Esophagus squamous epithelium (tissue), 5 donors: ENCODE results near the gene CLIC4. TPM values are rescaled to one million over a fixed set of nuclear protein-coding genes. Genes with fewer than 3 reads are reported as not detected.

Source experiments
- DNase-seq: peaks from one replicate; lab custom pipeline; 2025; lab: John Stamatoyannopoulos, UW
- H3K27ac ChIP-seq, 4 donors: fragments of 200-600 bp; sonication (generic); one replicate each; pipeline ENCODE4 v1.5.1; 2016 to 2019; ENCODE audit warnings: mild to moderate bottlenecking in 1 of 4
- H3K27me3 ChIP-seq, 4 donors: fragments of 200-600 bp; sonication (generic); 1 replicate in 3 of 4; 2 replicates in 1 of 4; pipeline versions ENCODE4 v1.5.1 to v1.6.0; 2017 to 2021; ENCODE audit warnings: antibody characterized with exemption in 1 of 4
- H3K36me3 ChIP-seq, 3 donors: fragments of 200-600 bp; sonication (generic); one replicate each; pipeline ENCODE4 v1.5.1; 2016 to 2019
- H3K4me1 ChIP-seq, 3 donors: fragments of 200-600 bp; sonication (generic); one replicate each; pipeline ENCODE4 v1.5.1; 2017 to 2019
- H3K4me3 ChIP-seq, 4 donors: fragments of 200-600 bp; sonication (generic); 1 replicate in 3 of 4; 2 replicates in 1 of 4; pipeline ENCODE4 v1.5.1; 2016 to 2019; ENCODE audit warnings: mild to moderate bottlenecking in 2 of 4, moderate library complexity in 1 of 4
- H3K9me3 ChIP-seq, 3 donors: fragments of 200-600 bp; sonication (generic); one replicate each; pipeline ENCODE4 v1.5.1; 2016 to 2019
- POLR2A ChIP-seq, 4 donors: fragments of 450-650 bp; IDR thresholded peaks; one replicate each; pipeline ENCODE4 v1.6.1; 2017; ENCODE audit warnings: antibody characterized with exemption in 4 of 4, mild to moderate bottlenecking in 4 of 4, moderate library complexity in 3 of 4
- WGBS, 2 donors: methylation state at CpG; one replicate each; pipeline ENCODE4 v1.1.5; 2018; 5-methylcytosine and 5-hydroxymethylcytosine counted together
- intact Hi-C: fragments of 100-400 bp; cut with DNase I; formaldehyde crosslinking; loops from one replicate; pipeline ENCODE4 v1.15.0; 2022
- total RNA-seq, 4 donors: library from RNA; depleted of rRNA; stranded (reverse); fragments of >200 nt; gene quantifications; one replicate each; pipeline ENCODE4 v1.1.0, GENCODE V29; 2016
- TF ChIP-seq, protein P1 (sequence below), 6 experiments: fragments of 450-650 bp in 4 of 6; fragments of 200-600 bp in 2 of 6; sonication (generic) in 2 of 6; IDR thresholded peaks; one replicate each; pipeline ENCODE4 v1.5.1; 2016 to 2019; ENCODE audit warnings: antibody characterized with exemption in 6 of 6, mild to moderate bottlenecking in 4 of 6, moderate library complexity in 4 of 6
- donor health status: DM: yes; HTN: yes; CAD: no.

CLIC4 gene
- total RNA-seq, 4 donors from 2014 or later, result 22.3 to 204 (median 69.0) TPM

GRCh38 chr1:24713736-24714135, 31.5 kb upstream of the CLIC4 start:
- 61 to 68% methylated on average over 5 of the region's 5 CpGs for WGBS, 2 donors
- intact Hi-C loops, result no loop called here
- H3K9me3 ChIP-seq, result no peaks in the 10 kb centered on the region
- no peak overlapping the region for H3K27ac ChIP-seq
- H3K4me1 ChIP-seq, result peaks cover 3 to 8% (median 8%) of the 10 kb centered on the region in 3 donors
- no peaks in the 10 kb centered on the region for H3K27me3 ChIP-seq
- DNase-seq, result no peak
- H3K36me3 ChIP-seq, result no peaks in the 10 kb centered on the region
- no peak overlapping the region for H3K4me3 ChIP-seq
- TF ChIP-seq POLR2A (IDR thresholded peaks at IDR 0.05), result no peak
- TF ChIP-seq, protein P1, sequence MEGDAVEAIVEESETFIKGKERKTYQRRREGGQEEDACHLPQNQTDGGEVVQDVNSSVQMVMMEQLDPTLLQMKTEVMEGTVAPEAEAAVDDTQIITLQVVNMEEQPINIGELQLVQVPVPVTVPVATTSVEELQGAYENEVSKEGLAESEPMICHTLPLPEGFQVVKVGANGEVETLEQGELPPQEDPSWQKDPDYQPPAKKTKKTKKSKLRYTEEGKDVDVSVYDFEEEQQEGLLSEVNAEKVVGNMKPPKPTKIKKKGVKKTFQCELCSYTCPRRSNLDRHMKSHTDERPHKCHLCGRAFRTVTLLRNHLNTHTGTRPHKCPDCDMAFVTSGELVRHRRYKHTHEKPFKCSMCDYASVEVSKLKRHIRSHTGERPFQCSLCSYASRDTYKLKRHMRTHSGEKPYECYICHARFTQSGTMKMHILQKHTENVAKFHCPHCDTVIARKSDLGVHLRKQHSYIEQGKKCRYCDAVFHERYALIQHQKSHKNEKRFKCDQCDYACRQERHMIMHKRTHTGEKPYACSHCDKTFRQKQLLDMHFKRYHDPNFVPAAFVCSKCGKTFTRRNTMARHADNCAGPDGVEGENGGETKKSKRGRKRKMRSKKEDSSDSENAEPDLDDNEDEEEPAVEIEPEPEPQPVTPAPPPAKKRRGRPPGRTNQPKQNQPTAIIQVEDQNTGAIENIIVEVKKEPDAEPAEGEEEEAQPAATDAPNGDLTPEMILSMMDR (IDR thresholded peaks at IDR 0.05), result no peak

DNA sequence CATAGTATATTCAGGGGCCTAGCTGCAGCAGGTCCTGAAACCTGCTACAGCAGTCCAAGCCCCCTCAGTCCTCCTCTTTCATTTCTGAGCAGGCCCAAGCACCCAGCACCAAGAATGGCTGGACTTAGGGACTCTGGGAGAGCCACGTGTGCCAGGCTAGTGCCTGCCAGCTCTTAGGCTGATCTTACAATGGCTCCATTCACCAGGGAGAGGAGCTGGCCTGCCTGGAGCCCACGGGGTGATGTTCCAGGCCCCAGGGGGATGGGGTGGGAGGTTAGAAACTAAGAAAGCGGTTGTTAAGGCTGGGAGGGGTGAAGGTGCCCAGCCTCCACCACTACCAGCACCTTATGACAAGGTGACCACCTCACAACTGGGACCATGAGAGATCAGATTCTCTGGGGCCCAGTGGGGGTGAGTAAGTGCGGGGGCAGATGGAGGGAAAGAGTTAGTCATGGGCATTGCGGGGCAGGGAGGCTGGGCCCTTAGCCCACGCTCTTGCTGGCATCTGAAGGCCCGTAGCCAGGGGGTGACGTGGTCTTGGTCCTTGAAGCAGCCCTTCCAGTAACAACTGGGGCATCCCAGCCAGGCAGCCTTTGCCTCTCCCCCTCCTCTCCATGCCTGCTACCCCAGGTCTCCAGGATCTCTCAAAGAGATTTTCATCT, 30.3 kb upstream of the CLIC4 start:
- no peaks in the 10 kb centered on the region for H3K27me3 ChIP-seq
- WGBS, 2 donors, result 87 to 94% methylated on average over 2 to 4 of the region's 8 CpGs
- no peak for DNase-seq

GRCh38 chr1:24715658-24716057, 29.6 kb upstream of the CLIC4 start:
- no peaks in the 10 kb centered on the region for H3K36me3 ChIP-seq
- H3K9me3 ChIP-seq, result no peaks in the 10 kb centered on the region
- H3K4me1 ChIP-seq, result peaks cover 3 to 23% (median 12%) of the 10 kb centered on the region in 3 donors
- H3K4me3 ChIP-seq, result no peak overlapping the region
- 94 to 100% methylated on average over 6 to 7 of the region's 7 CpGs for WGBS, 2 donors
- TF ChIP-seq POLR2A (IDR thresholded peaks at IDR 0.05), result no peak
- TF ChIP-seq, protein P1 (IDR thresholded peaks at IDR 0.05), result no peak
- no peaks in the 10 kb centered on the region for H3K27me3 ChIP-seq
- no peak overlapping the region for H3K27ac ChIP-seq
- no peak for DNase-seq
- intact Hi-C loops, result no loop called here

More for the DNA sequence above, 30.3 kb upstream of the CLIC4 start:
- TF ChIP-seq, protein P1 (IDR thresholded peaks at IDR 0.05), result no peak
- TF ChIP-seq POLR2A (IDR thresholded peaks at IDR 0.05), result no peak
- Histone ChIP-seq H3K9me3 (no peaks in the 10 kb centered on the region), H3K36me3 (no peaks in the 10 kb centered on the region), H3K4me1 (peaks cover 3 to 20% (median 12%) of the 10 kb centered on the region in 3 donors), H3K4me3 (no peak overlapping the region), H3K27ac (no peak overlapping the region)
- intact Hi-C loops, result no loop called here

- H3K4me3 ChIP-seq, result no peak overlapping the region
- peaks cover 3 to 36% (median 12%) of the 10 kb centered on the region in 3 donors for H3K4me1 ChIP-seq
- no peak for TF ChIP-seq POLR2A (IDR thresholded peaks at IDR 0.05)
- TF ChIP-seq, protein P1 (IDR thresholded peaks at IDR 0.05), result no peak
- no peaks in the 10 kb centered on the region for H3K9me3 ChIP-seq
- no peaks in the 10 kb centered on the region for H3K36me3 ChIP-seq
- no peak for DNase-seq
- intact Hi-C loops, result no loop called here
- 78 to 88% methylated on average over 6 to 8 of the region's 8 CpGs for WGBS, 2 donors
- H3K27me3 ChIP-seq, result no peaks in the 10 kb centered on the region
- peak overlapping the region in 2 of 4 donors; percentile 19 to 42 for H3K27ac ChIP-seq
Observed at GRCh38 chr1:24717887-24718650, 27.2 kb upstream of the CLIC4 start.

DNA sequence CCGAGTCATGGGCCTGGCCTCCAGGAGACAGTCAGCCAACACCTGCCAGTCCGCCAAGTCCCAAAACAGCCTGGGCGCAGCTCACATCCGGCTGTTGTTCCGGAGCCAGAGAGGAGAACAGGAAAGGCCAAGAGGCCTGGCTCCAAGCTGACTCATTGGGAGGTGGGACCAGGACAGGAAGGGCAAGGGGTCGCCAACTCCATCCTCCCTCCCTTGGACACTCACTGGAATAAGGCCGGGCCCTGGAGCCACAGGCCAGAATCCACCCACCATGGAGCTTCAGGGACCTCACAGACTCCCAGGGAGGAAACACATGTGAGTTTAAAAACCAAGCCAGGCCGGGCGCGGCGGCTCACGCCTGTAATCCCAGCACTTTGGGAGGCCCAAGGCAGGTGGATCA, 25.1 kb upstream of the CLIC4 start:
- intact Hi-C loops, result no loop called here
- no peak for TF ChIP-seq POLR2A (IDR thresholded peaks at IDR 0.05)
- TF ChIP-seq, protein P1 (IDR thresholded peaks at IDR 0.05), result no peak

More for the DNA sequence above, 25.1 kb upstream of the CLIC4 start:
- 41 to 84% methylated on average over 4 to 9 of the region's 12 CpGs for WGBS, 2 donors
- Histone ChIP-seq H3K4me3 (no peak overlapping the region), H3K4me1 (peaks cover 3 to 40% (median 12%) of the 10 kb centered on the region in 3 donors), H3K9me3 (no peaks in the 10 kb centered on the region), H3K27me3 (no peaks in the 10 kb centered on the region), H3K27ac (peak overlapping the region in 3 of 4 donors; percentile 64 to 78 (median 69)), H3K36me3 (no peaks in the 10 kb centered on the region)
- DNase-seq, result peak; percentile 15
